HG02763 (cell line): Measurements from ENCODE around the gene SPATS2.

Source experiments
- ATAC-seq: cut with Tn5 transposase; IDR thresholded peaks from one replicate; pipeline ENCODE4 v1.9.1; 2021; ENCODE audit warnings: mild to moderate bottlenecking, moderate library complexity; ENCODE audit not compliant: unreplicated experiment

The SPATS2 gene

GRCh38 chr12:49538510-49539403 is 171.5 kb downstream of the SPATS2 start, which contains the start of gene KCNH3:
KCNH3 (plus strand) TSS chr12:49539030; CDS start chr12:49539417, 387 bp downstream.
- ATAC-seq: peak; percentile 62

- ATAC-seq: no peak
Measured at GRCh38 chr12:49539406-49540228, 172.4 kb downstream of the SPATS2 start.

- no peak for ATAC-seq
Measured at GRCh38 chr12:49540229-49541139, 173.2 kb downstream of the SPATS2 start.

- no peak for ATAC-seq
Measured at GRCh38 chr12:49541140-49541861, 174.0 kb downstream of the SPATS2 start.

- ATAC-seq: no peak
Measured at GRCh38 chr12:49541911-49542505, 174.7 kb downstream of the SPATS2 start.

GRCh38 chr12:49542592-49543160 is 175.4 kb downstream of the SPATS2 start:
- ATAC-seq: no peak

GRCh38 chr12:49543221-49543913 is 176.1 kb downstream of the SPATS2 start:
- no peak for ATAC-seq

- ATAC-seq: no peak
Measured at GRCh38 chr12:49543914-49544815, 176.9 kb downstream of the SPATS2 start.

- ATAC-seq: no peak
Measured at GRCh38 chr12:49545815-49546214, 178.6 kb downstream of the SPATS2 start.

GRCh38 chr12:49546481-49546880 is 179.2 kb downstream of the SPATS2 start:
- ATAC-seq: no peak

- no peak for ATAC-seq
Measured at GRCh38 chr12:49547090-49547690, 179.9 kb downstream of the SPATS2 start.

- ATAC-seq: no peak
Measured at GRCh38 chr12:49548481-49548821, 181.2 kb downstream of the SPATS2 start.

GRCh38 chr12:49548822-49549648 is 181.8 kb downstream of the SPATS2 start:
- no peak for ATAC-seq

- ATAC-seq: no peak
Measured at GRCh38 chr12:49549735-49550692, 182.8 kb downstream of the SPATS2 start.

- ATAC-seq: no peak
Measured at GRCh38 chr12:49550693-49551252, 183.5 kb downstream of the SPATS2 start.
